ENCODE data around the gene MADD. TPM values are rescaled to one million over a fixed set of nuclear protein-coding genes. Genes with fewer than 3 reads are reported as not detected.

Gene MADD
- total RNA-seq, 3 donors from 2014 or later: 43.3 to 56.5 (median 46.6) TPM

GRCh38 chr11:47342036-47342803 is 72.3 kb downstream of the MADD start:
- DNase-seq (ENCODE audit: low spot score in 2 of 2): no peak
- Histone ChIP-seq H3K9me3 (no peaks in the 10 kb centered on the region), H3K27me3 (no peaks in the 10 kb centered on the region), H3K36me3 (no peaks in the 10 kb centered on the region), H3K4me1 (no peaks in the 10 kb centered on the region), H3K4me3 (no peak overlapping the region), H3K27ac (no peak overlapping the region)
- intact Hi-C loops (cut with DNase I; ENCODE audit: low total_unique reads): no loop called here
- TF ChIP-seq CTCF (IDR thresholded peaks at IDR 0.05) (no peak), POLR2AphosphoS5 (IDR thresholded peaks at IDR 0.05) (no peak), POLR2A (IDR thresholded peaks at IDR 0.05) (no peak)

GRCh38 chr11:47342854-47343253 is 72.9 kb downstream of the MADD start:
- Histone ChIP-seq H3K4me3 (no peak overlapping the region), H3K9me3 (no peaks in the 10 kb centered on the region), H3K36me3 (no peaks in the 10 kb centered on the region), H3K4me1 (no peaks in the 10 kb centered on the region), H3K27me3 (no peaks in the 10 kb centered on the region), H3K27ac (no peak overlapping the region)
- no peak for TF ChIP-seq POLR2A (IDR thresholded peaks at IDR 0.05)
- TF ChIP-seq POLR2AphosphoS5 (IDR thresholded peaks at IDR 0.05): no peak
- TF ChIP-seq CTCF (IDR thresholded peaks at IDR 0.05): no peak
- no peak for DNase-seq (ENCODE audit: low spot score in 2 of 2)
- intact Hi-C loops (cut with DNase I; ENCODE audit: low total_unique reads): no loop called here

- DNase-seq (ENCODE audit: low spot score in 2 of 2): no peak
- no peak for TF ChIP-seq POLR2A (IDR thresholded peaks at IDR 0.05)
- no peak for TF ChIP-seq POLR2AphosphoS5 (IDR thresholded peaks at IDR 0.05)
- TF ChIP-seq CTCF (IDR thresholded peaks at IDR 0.05): no peak
- H3K4me3 ChIP-seq: no peak overlapping the region
- no peaks in the 10 kb centered on the region for H3K9me3 ChIP-seq
- H3K27me3 ChIP-seq: no peaks in the 10 kb centered on the region
- intact Hi-C loops (cut with DNase I; ENCODE audit: low total_unique reads): no loop called here
- H3K36me3 ChIP-seq: no peaks in the 10 kb centered on the region
- no peaks in the 10 kb centered on the region for H3K4me1 ChIP-seq
- H3K27ac ChIP-seq: no peak overlapping the region
Observed at GRCh38 chr11:47345890-47346563, 76.1 kb downstream of the MADD start.

- H3K4me3 ChIP-seq: no peak overlapping the region
- H3K27ac ChIP-seq: no peak overlapping the region
- TF ChIP-seq POLR2A (IDR thresholded peaks at IDR 0.05) (no peak), CTCF (IDR thresholded peaks at IDR 0.05) (no peak), POLR2AphosphoS5 (IDR thresholded peaks at IDR 0.05) (no peak)
- H3K36me3 ChIP-seq: no peaks in the 10 kb centered on the region
- no peak for DNase-seq (ENCODE audit: low spot score in 2 of 2)
- no peaks in the 10 kb centered on the region for H3K27me3 ChIP-seq
- H3K9me3 ChIP-seq: no peaks in the 10 kb centered on the region
- intact Hi-C loops (cut with DNase I; ENCODE audit: low total_unique reads): no loop called here
- no peaks in the 10 kb centered on the region for H3K4me1 ChIP-seq
Observed at GRCh38 chr11:47347137-47347536, 77.2 kb downstream of the MADD start.

- H3K27me3 ChIP-seq: no peaks in the 10 kb centered on the region
- TF ChIP-seq POLR2A (IDR thresholded peaks at IDR 0.05) (no peak), POLR2AphosphoS5 (IDR thresholded peaks at IDR 0.05) (no peak), CTCF (IDR thresholded peaks at IDR 0.05) (no peak)
- intact Hi-C loops (cut with DNase I; ENCODE audit: low total_unique reads): no loop called here
- H3K9me3 ChIP-seq: no peaks in the 10 kb centered on the region
- no peaks in the 10 kb centered on the region for H3K4me1 ChIP-seq
- no peaks in the 10 kb centered on the region for H3K36me3 ChIP-seq
- H3K4me3 ChIP-seq: no peak overlapping the region
- DNase-seq (ENCODE audit: low spot score in 2 of 2): no peak
- no peak overlapping the region for H3K27ac ChIP-seq
Observed at GRCh38 chr11:47348131-47348802, 78.3 kb downstream of the MADD start.
